IMR-90 (cell line): ENCODE results near the gene ZBTB9. TPM values are rescaled to one million over a fixed set of nuclear protein-coding genes. Genes with fewer than 3 reads are reported as not detected.
A peak's percentile ranks its signal among the peaks of the same experiment; 100 is the strongest.

Source experiments
- ATAC-seq: fragments of 200-7000 bp; cut with Tn5 transposase; 2 replicates; pipeline ENCODE4 v1.9.1; 2020; ENCODE audit warnings: low read depth, mild to moderate bottlenecking, moderate library complexity
- BruUV-seq: library from RNA; stranded (reverse); fragments of 400-500 nt; replicated peaks from 2 replicates; lab custom pipeline; 2021; lab: Mats Ljungman, UMichigan
- CTCF ChIA-PET: fragments of 300-600 bp; formaldehyde crosslinking; extraction: SDS; loops from one replicate; lab custom pipeline; 2021; ENCODE audit warnings: antibody characterized with exemption; lab: Yijun Ruan, JAX
- POLR2A ChIA-PET: fragments of 300-600 bp; sonication (Branson Sonifier 250); formaldehyde crosslinking; loops from one replicate; lab custom pipeline; 2022; ENCODE audit warnings: antibody characterized with exemption; ENCODE audit not compliant: unreplicated experiment; lab: Charles Lee
- DNase-seq: peaks from one replicate; pipeline ENCODE4 v3.0.0; 2013
- H2AFZ ChIP-seq: replicated peaks from 2 replicates; pipeline ENCODE3; 2013; ENCODE audit warnings: low read length, mild to moderate bottlenecking; ENCODE audit not compliant: poor library complexity
- H2AK5ac ChIP-seq: 2 replicates; pipeline ENCODE4 v1.6.1; 2013; ENCODE audit warnings: low read depth, low read length, inconsistent platforms
- H2AK9ac ChIP-seq: replicated peaks from 2 replicates; pipeline ENCODE3; 2013; ENCODE audit warnings: mild to moderate bottlenecking, low read depth, low read length, moderate library complexity; ENCODE audit not compliant: poor library complexity
- H2BK120ac ChIP-seq: 2 replicates; pipeline ENCODE4 v1.6.1; 2013; ENCODE audit warnings: low read depth, low read length, inconsistent platforms
- H2BK15ac ChIP-seq: 3 replicates; pipeline ENCODE4 v1.6.1; 2013; ENCODE audit warnings: low read depth, low read length, inconsistent platforms
- H2BK20ac ChIP-seq: 2 replicates; pipeline ENCODE4 v1.6.1; 2013; ENCODE audit warnings: low read depth, mild to moderate bottlenecking, inconsistent platforms, low read length, moderate library complexity
- H2BK5ac ChIP-seq: 2 replicates; pipeline ENCODE4 v1.6.1; 2013; ENCODE audit warnings: mild to moderate bottlenecking, low read depth, low read length, inconsistent platforms; ENCODE audit not compliant: poor library complexity, severe bottlenecking
- H3K14ac ChIP-seq: replicated peaks from 2 replicates; pipeline ENCODE4 v1.6.1; 2013; ENCODE audit warnings: low read depth, low read length, inconsistent platforms
- H3K18ac ChIP-seq: 2 replicates; pipeline ENCODE4 v1.6.1; 2013; ENCODE audit warnings: low read depth, low read length, control low read depth
- H3K23ac ChIP-seq: 2 replicates; pipeline ENCODE4 v1.6.1; 2013; ENCODE audit warnings: low read depth, low read length, inconsistent platforms
- H3K27ac ChIP-seq: 2 replicates; pipeline ENCODE4 v1.5.1; 2013; ENCODE audit warnings: mild to moderate bottlenecking, control low read depth, low read length; ENCODE audit not compliant: insufficient read depth
- H3K27me3 ChIP-seq: 2 replicates; pipeline ENCODE4 v1.6.1; 2013; ENCODE audit warnings: low read length; ENCODE audit not compliant: control insufficient read depth, insufficient read depth
- H3K36me3 ChIP-seq: 2 replicates; pipeline ENCODE4 v1.6.1; 2013; ENCODE audit warnings: low read length, mixed read lengths; ENCODE audit not compliant: control insufficient read depth, insufficient read depth
- H3K4ac ChIP-seq: 2 replicates; pipeline ENCODE4 v1.6.1; 2013; ENCODE audit warnings: low read depth, low read length, inconsistent platforms
- H3K4me1 ChIP-seq: 2 replicates; pipeline ENCODE4 v1.6.1; 2013; ENCODE audit warnings: low read length, mixed read lengths; ENCODE audit not compliant: control insufficient read depth, insufficient read depth
- H3K4me2 ChIP-seq: 2 replicates; pipeline ENCODE4 v1.6.1; 2013; ENCODE audit warnings: low read depth, mild to moderate bottlenecking, control low read depth, low read length, moderate library complexity
- H3K4me3 ChIP-seq: 2 replicates; pipeline ENCODE4 v1.5.1; 2013; ENCODE audit warnings: low read depth, mild to moderate bottlenecking, control low read depth, low read length, moderate library complexity; ENCODE audit not compliant: insufficient read depth
- H3K56ac ChIP-seq: 2 replicates; pipeline ENCODE4 v1.6.1; 2013; ENCODE audit warnings: low read length, inconsistent platforms; ENCODE audit not compliant: insufficient read depth; ENCODE audit errors: extremely low read depth
- H3K79me1 ChIP-seq, 2 experiments: 2 replicates each; pipeline ENCODE4 v1.6.1; 2013; ENCODE audit warnings: low read length in 2 of 2, inconsistent platforms in 1 of 2, low read depth in 1 of 2
- H3K9ac ChIP-seq: 2 replicates; pipeline ENCODE4 v1.6.1; 2013; ENCODE audit warnings: low read depth, low read length, control low read depth
- H3K9me1 ChIP-seq: 2 replicates; pipeline ENCODE4 v1.6.1; 2013; ENCODE audit warnings: low read length, inconsistent platforms; ENCODE audit not compliant: insufficient read depth
- H3K9me3 ChIP-seq: 2 replicates; pipeline ENCODE4 v1.6.1; 2013; ENCODE audit warnings: low read length; ENCODE audit not compliant: control insufficient read depth, insufficient read depth
- H4K20me1 ChIP-seq: 2 replicates; pipeline ENCODE4 v1.6.1; 2013; ENCODE audit warnings: low read length, inconsistent platforms; ENCODE audit not compliant: insufficient read depth
- H4K5ac ChIP-seq: 2 replicates; pipeline ENCODE4 v1.6.1; 2013; ENCODE audit warnings: mild to moderate bottlenecking, low read depth, low read length, control low read depth
- H4K8ac ChIP-seq, 2 experiments: 2 replicates each; pipeline ENCODE4 v1.6.1; 2013; ENCODE audit warnings: low read depth in 2 of 2, low read length in 2 of 2, control low read depth in 1 of 2, inconsistent platforms in 1 of 2
- H4K91ac ChIP-seq: 2 replicates; pipeline ENCODE4 v1.6.1; 2013; ENCODE audit warnings: low read depth, low read length, inconsistent platforms; ENCODE audit not compliant: insufficient read depth
- CHD1 ChIP-seq: IDR thresholded peaks from 2 replicates; pipeline ENCODE4 v1.6.1; 2012; ENCODE audit warnings: low read depth, low read length, improper control_type of control experiment
- RCOR1 ChIP-seq: IDR thresholded peaks from 2 replicates; pipeline ENCODE4 v1.6.1; 2012; ENCODE audit warnings: mild to moderate bottlenecking, low read length, improper control_type of control experiment; ENCODE audit not compliant: insufficient replicate concordance
- RFX5 ChIP-seq: IDR thresholded peaks from 2 replicates; pipeline ENCODE4 v1.8.0; 2012; ENCODE audit warnings: low read depth, mild to moderate bottlenecking, low read length, moderate library complexity
- WGBS, 2 experiments: methylation state at CpG; one replicate each; pipeline versions ENCODE4 v1.1.5 to v1.1.7; 2013; ENCODE audit warnings: missing lambda C conversion rate in 2 of 2; ENCODE audit not compliant: insufficient read length in 1 of 2; ENCODE audit errors: extremely low coverage in 2 of 2; 5-methylcytosine and 5-hydroxymethylcytosine counted together
- dilution Hi-C: fragments of 300-500 bp; cut with HindIII; formaldehyde crosslinking; loops from one replicate; pipeline ENCODE4 v1.14.3; 2018; ENCODE audit warnings: low sequenced_read_pairs; ENCODE audit not compliant: unreplicated experiment
- in situ Hi-C: fragments of 300-500 bp; cut with MboI; formaldehyde crosslinking; loops from 3 replicates; pipeline ENCODE4 v1.14.3; 2019; ENCODE audit warnings: low sequenced_read_pairs, inconsistent platforms, mixed read lengths
- intact Hi-C: fragments of 100-400 bp; cut with micrococcal nuclease; formaldehyde crosslinking; loops from 2 replicates; pipeline ENCODE4 v1.10.0; 2022
- polyA plus RNA-seq, 3 experiments: library from polyadenylated mRNA; depleted of rRNA; stranded (reverse); fragments of >200 nt; gene quantifications; 2 replicates each; pipeline ENCODE4 v1.2.3, GENCODE V29; 2012; ENCODE audit warnings: low replicate concordance in 1 of 3
- total RNA-seq: library from RNA; depleted of rRNA; stranded (reverse); fragments of >200 nt; gene quantifications from 2 replicates; pipeline ENCODE4 v1.2.3, GENCODE V29; 2012
- TF ChIP-seq, protein P1 (sequence below): fragments of 150-350 bp; IDR thresholded peaks from 2 replicates; pipeline ENCODE4 v1.6.1; 2017; ENCODE audit warnings: mild to moderate bottlenecking, antibody characterized with exemption, low read length, low read depth

ZBTB9 gene
- total and polyA plus RNA-seq, 2 of the 4 experiments (the other 2 are of a cell fraction) = 5.4 to 5.9 TPM

DNA sequence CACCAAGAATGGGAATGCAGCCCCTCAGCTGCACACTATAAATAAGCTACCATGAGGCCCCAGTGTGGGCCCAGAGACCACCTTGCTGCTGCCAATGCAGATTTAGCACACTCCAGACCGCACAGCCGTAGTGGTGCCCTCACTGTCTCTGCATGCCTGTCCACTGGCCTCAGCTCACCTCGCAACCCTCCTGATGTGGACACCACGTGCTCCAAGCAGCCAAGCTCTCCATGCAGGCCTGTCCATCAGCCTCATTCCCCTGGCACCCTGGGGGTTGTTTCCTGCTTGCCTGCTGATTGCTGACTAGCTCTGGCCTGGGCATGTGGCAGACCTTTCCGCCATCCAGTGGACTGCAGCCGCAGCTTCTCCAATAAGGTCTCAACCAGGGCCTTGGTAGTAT, 36.2 kb downstream of the ZBTB9 start:
- Histone ChIP-seq H3K4me2 (no peak overlapping the region), H4K8ac (no peak overlapping the region), H3K36me3 (no peaks in the 10 kb centered on the region), H2BK5ac (no peak overlapping the region), H3K27me3 (peaks cover 13% of the 10 kb centered on the region), H4K20me1 (no peaks in the 10 kb centered on the region), H2AK9ac (no peak overlapping the region), H2AK5ac (no peak overlapping the region), H3K4ac (no peak overlapping the region), H3K23ac (no peak overlapping the region), H3K9ac (no peak overlapping the region), H2BK120ac (no peak overlapping the region), H3K79me1 (no peaks in the 10 kb centered on the region), H2AFZ (peak overlapping the region; percentile 51), H3K27ac (no peak overlapping the region), H3K4me1 (no peaks in the 10 kb centered on the region), H3K4me3 (no peak overlapping the region), H3K18ac (no peak overlapping the region), H2BK20ac (no peak overlapping the region), H4K5ac (no peak overlapping the region), H3K56ac (no peak overlapping the region), H2BK15ac (no peak overlapping the region), H3K14ac (no peak overlapping the region), H3K9me1 (no peaks in the 10 kb centered on the region), H3K9me3 (no peaks in the 10 kb centered on the region), H4K91ac (no peak overlapping the region)
- TF ChIP-seq RCOR1 (no peak), CHD1 (no peak), RFX5 (no peak)
- TF ChIP-seq, protein P1, sequence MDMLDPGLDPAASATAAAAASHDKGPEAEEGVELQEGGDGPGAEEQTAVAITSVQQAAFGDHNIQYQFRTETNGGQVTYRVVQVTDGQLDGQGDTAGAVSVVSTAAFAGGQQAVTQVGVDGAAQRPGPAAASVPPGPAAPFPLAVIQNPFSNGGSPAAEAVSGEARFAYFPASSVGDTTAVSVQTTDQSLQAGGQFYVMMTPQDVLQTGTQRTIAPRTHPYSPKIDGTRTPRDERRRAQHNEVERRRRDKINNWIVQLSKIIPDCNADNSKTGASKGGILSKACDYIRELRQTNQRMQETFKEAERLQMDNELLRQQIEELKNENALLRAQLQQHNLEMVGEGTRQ = no peak
- no peak for ATAC-seq
- in situ Hi-C loops = no loop called here
- dilution Hi-C loops = no loop called here
- intact Hi-C loops = no loop called here
- 76% methylated on average over 3 of the region's 6 CpGs; no CpG with 5 or more reads in 1 of the 2 experiments for whole genome bisulfite sequencing, 2 experiments
- BruUV-seq = no TSS peak
- CTCF ChIA-PET = no interaction called here
- no peak for DNase-seq
- POLR2A ChIA-PET = interaction anchor here (0.5 kb wide), 1 partner anchor 197 kb away, joined by 3 read pairs; no protein-coding TSS in a partner anchor
